T-helper 22 cell (primary cell): Measurements from ENCODE around the gene PDE6H.

Experiments used
- DNase-seq: peaks from one replicate; pipeline ENCODE4 v3.0.0-alpha.2; 2020; ENCODE audit warnings: low read depth

The PDE6H gene

DNA sequence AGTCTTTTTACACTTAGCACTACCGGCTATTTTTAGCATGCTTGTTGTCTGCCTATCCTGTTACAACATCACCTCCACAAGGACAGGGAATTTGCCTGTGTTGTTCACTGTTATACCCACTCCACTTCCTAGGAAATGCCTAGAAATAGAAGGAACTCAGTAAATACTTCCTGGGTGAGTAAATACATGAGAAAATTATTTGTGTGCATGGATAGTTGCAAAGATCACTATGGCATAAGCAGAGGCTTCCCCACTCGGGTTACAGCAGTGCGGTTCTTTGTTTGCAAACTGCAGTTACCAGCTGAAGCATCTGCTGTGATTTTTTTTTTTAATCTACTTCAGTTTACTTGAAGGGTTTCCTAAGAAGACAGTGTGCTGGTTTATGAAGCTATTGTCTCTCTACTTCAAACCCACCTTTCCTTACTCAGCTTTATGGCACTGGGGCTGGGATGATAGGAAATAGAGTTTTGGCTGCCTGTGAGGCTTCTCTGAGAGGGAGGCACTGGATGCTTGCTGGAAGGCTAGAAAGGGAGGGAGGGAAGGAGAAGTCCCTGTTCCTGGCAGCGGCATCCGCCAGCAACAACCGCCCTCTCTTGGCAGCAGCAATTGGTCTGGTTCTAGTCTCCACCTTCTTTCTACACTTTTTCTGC lies 29.0 kb downstream of the PDE6H start:
- DNase-seq: no peak

DNA sequence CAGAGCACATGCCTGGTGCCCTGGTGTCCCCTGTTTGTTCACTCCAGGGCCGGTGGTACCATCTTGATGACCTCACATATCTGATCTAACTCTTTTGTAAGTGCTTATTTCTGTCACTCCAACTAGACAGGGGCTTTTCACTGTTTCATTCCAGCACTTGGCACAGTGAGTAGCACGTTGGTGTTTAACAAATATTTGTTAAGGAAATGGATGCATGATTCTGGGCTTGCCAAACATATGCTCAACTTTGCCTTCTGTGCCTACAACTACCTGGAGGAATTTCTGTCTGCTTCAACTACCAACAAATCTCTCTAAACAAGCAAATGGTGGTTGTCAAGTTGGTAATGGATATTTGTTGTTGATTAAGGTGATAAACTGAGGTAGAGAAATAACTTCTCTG lies 31.6 kb downstream of the PDE6H start:
- DNase-seq: no peak

DNA sequence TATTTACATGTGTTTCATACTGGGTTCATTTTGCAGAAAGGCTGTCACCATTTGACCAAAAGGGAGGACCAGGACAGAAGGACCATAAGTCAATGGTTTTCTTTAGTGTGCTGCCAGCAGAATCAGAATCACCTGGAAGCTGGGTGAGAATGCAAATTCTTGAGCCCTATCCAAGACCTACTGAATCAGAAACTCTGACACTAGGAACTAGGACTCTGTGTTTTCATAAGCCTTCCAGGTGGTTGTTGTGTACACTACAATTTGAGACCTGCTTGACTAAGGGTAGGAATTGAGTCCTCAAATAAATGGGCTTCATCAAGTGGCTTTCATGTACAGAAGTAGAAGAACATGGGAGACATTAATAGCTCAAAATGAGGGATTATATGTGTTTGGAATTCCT lies 32.2 kb downstream of the PDE6H start:
- no peak for DNase-seq

DNA sequence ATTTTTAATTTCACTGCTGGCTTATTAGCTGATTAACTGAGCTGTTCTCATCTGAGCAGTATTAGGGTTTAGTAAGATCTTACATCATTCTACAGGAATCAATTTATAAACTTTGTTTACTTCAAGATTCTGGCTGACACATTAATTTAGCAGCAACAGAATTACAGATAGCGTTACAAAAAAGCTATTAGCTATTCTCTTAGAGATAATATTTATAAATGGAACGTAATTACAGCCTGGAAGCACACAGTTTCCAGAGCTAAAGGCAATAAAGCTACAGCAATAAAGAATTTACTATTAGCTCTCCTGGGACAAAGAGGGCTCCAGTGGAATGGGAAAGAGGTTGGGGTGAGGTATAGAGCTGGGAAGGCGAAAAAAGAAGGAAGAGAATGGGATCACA lies 34.7 kb downstream of the PDE6H start:
- DNase-seq: no peak

DNA sequence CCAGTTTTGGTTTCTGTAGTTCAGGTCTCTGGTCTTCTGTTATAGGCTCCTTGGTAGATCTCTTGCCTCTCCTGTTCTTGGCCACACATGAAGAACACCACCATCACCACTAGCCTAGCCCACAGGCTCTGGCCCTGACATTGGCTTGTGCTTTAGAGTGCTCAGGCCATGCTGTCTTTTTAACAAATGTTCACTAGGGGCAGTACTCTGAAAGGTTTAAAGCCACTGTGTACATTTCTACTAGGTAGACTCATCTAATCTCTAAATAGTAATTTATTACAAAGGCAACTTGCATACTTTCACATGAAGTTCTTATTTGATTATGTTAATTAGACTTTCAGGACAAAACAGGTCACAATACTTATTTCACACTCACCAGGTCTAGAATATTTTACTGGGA lies 38.3 kb downstream of the PDE6H start:
- DNase-seq: no peak

DNA sequence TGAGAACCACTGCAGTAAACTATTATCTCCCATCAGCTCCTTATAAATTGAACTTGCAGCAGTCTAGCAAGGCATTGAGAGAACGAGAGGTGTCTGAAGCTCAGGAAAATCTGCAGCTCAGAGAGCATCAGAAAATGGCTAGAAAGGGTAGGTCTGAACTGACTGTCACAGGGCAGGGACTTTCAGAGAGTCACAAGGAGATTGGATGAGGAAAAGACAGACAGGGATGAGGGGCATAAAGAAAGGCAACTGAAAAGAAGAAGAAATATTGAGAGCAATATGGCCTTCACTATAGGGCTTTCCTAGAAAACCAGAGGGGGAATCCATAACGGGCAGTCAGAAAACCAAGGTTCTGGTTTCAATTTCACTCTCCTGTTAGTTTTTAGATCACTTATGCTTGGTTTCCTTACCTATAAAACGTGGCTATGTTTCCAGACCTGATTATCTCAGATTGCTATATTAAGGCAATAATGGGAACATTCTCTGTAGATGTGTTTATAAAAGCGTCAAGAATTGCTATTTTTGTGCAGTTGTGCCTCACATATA lies 40.9 kb downstream of the PDE6H start:
- DNase-seq: no peak

DNA sequence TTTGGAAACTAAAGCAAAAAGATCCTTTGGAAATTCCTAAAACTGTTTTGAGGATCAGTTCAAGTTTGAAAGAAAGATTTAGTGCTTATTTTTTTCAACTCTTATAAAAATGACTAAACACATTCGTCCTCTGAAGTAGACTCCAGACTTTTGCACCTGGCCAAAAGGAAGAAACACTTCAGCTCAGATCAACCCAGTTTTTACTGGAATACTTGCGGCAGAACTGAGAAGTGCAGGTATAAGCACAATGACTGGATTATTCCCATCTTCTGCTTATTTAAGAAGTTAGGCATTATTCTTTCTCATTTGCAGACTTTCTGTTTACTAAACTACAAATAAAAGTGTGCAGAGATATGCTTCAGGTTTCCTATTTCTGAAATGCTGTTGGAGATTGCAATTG lies 41.9 kb downstream of the PDE6H start:
- DNase-seq: no peak

DNA sequence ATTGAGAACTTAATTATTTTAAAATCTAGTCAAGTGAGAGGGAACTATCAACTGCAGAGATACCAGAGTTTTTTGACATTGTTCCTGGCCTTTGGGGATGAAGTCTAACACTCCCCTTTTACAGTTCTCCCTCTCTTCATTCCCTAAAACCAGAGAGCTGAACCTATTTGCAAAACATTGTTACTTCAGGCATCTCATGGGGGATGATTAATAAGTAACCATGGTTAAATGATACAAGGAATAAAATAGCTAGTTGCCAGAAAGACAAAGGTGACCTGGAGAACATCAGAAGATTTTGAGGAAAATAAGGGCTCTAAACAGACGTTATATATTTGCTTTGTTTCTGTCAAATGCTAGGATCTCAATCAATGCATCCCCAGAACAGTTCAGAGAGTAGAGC lies 42.3 kb downstream of the PDE6H start:
- no peak for DNase-seq

DNA sequence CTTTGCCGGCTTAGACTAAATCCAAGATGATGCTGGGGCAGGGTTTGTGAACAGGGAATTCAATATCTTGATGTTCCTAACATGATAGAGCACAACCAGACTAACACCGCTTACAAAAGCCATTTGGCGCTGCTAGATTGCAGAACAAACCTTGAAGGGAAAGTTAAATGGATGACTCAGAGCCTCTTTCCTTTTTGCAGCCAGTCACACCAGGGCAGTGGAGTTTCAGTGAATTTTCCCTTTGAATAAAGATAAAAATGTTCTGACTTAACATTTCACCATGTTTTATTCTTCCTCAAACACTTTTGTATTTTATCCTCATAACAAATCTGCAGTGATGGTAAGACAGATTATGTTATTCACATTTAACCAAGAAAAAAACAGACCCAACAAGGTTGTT lies 47.3 kb downstream of the PDE6H start:
- no peak for DNase-seq
